RWPE2 (cell line): ENCODE measurements around the gene GPR160.

Experiments
- ATAC-seq: fragments of 200-7000 bp; cut with Tn5 transposase; 3 replicates; pipeline ENCODE4 v1.9.1; 2021; ENCODE audit warnings: low read depth
- DNase-seq: peaks from one replicate; pipeline ENCODE4 v3.0.0-alpha.2; 2020; ENCODE audit warnings: low spot score
- H3K27ac ChIP-seq: fragments of 450-650 bp; 2 replicates; pipeline ENCODE4 v1.5.1; 2017; ENCODE audit warnings: mild to moderate bottlenecking; ENCODE audit not compliant: poor library complexity, severe bottlenecking
- H3K27me3 ChIP-seq: fragments of 250-450 bp; sonication (Bioruptor Pico); 2 replicates; pipeline ENCODE4 v1.5.1; 2021; ENCODE audit warnings: mild to moderate bottlenecking, moderate library complexity; ENCODE audit not compliant: insufficient read depth, poor library complexity, severe bottlenecking
- H3K36me3 ChIP-seq: fragments of 250-450 bp; sonication (Bioruptor Pico); 2 replicates; pipeline ENCODE4 v1.5.1; 2020; ENCODE audit warnings: low read depth, mild to moderate bottlenecking, moderate library complexity
- H3K4me1 ChIP-seq: fragments of 250-450 bp; sonication (Bioruptor Pico); 2 replicates; pipeline ENCODE4 v1.5.1; 2021; ENCODE audit warnings: mild to moderate bottlenecking, moderate library complexity; ENCODE audit not compliant: insufficient read depth, poor library complexity, severe bottlenecking
- H3K4me3 ChIP-seq: fragments of 250-450 bp; sonication (Bioruptor Pico); 2 replicates; pipeline ENCODE4 v1.5.1; 2021; ENCODE audit warnings: mild to moderate bottlenecking, moderate library complexity; ENCODE audit not compliant: severe bottlenecking
- H3K9me3 ChIP-seq: fragments of 250-450 bp; sonication (Bioruptor Pico); 2 replicates; pipeline ENCODE4 v1.5.1; 2021; ENCODE audit warnings: mild to moderate bottlenecking, moderate library complexity; ENCODE audit not compliant: severe bottlenecking
- TF ChIP-seq, protein P1 (sequence below): fragments of 450-650 bp; IDR thresholded peaks from one replicate; pipeline ENCODE4 v1.5.1; 2017; ENCODE audit warnings: mild to moderate bottlenecking, moderate library complexity; ENCODE audit not compliant: poor library complexity, severe bottlenecking

The GPR160 gene

DNA sequence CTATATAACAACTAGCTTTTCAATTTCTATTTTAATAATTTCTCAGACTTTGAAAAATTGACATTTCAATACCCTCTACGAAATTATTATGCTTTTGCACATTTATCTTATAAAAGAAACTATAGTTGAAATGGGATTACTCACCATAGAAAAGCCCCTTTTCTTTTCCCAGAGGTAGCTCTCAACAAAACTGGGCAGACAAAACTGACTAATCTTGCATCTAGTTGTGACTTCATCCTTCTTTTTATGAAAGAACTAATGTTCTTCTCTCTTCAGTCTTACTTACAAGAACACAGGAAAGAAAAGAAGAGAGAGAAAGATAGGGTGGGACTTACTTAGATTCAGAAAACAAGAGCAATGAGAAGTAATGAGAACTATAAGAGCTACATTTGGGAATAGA, 61.0 kb downstream of the GPR160 start:
- TF ChIP-seq, protein P1, sequence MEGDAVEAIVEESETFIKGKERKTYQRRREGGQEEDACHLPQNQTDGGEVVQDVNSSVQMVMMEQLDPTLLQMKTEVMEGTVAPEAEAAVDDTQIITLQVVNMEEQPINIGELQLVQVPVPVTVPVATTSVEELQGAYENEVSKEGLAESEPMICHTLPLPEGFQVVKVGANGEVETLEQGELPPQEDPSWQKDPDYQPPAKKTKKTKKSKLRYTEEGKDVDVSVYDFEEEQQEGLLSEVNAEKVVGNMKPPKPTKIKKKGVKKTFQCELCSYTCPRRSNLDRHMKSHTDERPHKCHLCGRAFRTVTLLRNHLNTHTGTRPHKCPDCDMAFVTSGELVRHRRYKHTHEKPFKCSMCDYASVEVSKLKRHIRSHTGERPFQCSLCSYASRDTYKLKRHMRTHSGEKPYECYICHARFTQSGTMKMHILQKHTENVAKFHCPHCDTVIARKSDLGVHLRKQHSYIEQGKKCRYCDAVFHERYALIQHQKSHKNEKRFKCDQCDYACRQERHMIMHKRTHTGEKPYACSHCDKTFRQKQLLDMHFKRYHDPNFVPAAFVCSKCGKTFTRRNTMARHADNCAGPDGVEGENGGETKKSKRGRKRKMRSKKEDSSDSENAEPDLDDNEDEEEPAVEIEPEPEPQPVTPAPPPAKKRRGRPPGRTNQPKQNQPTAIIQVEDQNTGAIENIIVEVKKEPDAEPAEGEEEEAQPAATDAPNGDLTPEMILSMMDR: no peak
- DNase-seq: no peak
- Histone ChIP-seq H3K36me3 (peaks cover 92% of the 10 kb centered on the region), H3K4me1 (peaks cover 5% of the 10 kb centered on the region), H3K9me3 (no peaks in the 10 kb centered on the region), H3K27me3 (no peaks in the 10 kb centered on the region), H3K4me3 (no peak overlapping the region), H3K27ac (no peak overlapping the region)
- no peak for ATAC-seq

GRCh38 chr3:170100944-170101343, 63.1 kb downstream of the GPR160 start:
- TF ChIP-seq, protein P1: no peak
- Histone ChIP-seq H3K36me3 (peaks cover 85% of the 10 kb centered on the region), H3K27me3 (no peaks in the 10 kb centered on the region), H3K4me3 (no peak overlapping the region), H3K9me3 (no peaks in the 10 kb centered on the region), H3K4me1 (no peaks in the 10 kb centered on the region), H3K27ac (no peak overlapping the region)
- ATAC-seq (no peak), DNase-seq (no peak)

- TF ChIP-seq, protein P1: no peak
- Histone ChIP-seq H3K36me3 (peaks cover 82% of the 10 kb centered on the region), H3K9me3 (no peaks in the 10 kb centered on the region), H3K27ac (no peak overlapping the region), H3K27me3 (no peaks in the 10 kb centered on the region), H3K4me3 (no peak overlapping the region), H3K4me1 (no peaks in the 10 kb centered on the region)
- no peak for DNase-seq
- no peak for ATAC-seq
These were observed 64.6 kb downstream of the GPR160 start for GRCh38 chr3:170102431-170102830.

GRCh38 chr3:170107941-170108340, 70.1 kb downstream of the GPR160 start:
- H3K4me1 ChIP-seq: no peaks in the 10 kb centered on the region
- DNase-seq (no peak), ATAC-seq (no peak)
- peaks cover 2% of the 10 kb centered on the region for H3K9me3 ChIP-seq
- no peaks in the 10 kb centered on the region for H3K27me3 ChIP-seq
- H3K36me3 ChIP-seq: peaks cover 66% of the 10 kb centered on the region
- H3K4me3 ChIP-seq: no peak overlapping the region
- TF ChIP-seq, protein P1: no peak
- no peak overlapping the region for H3K27ac ChIP-seq

DNA sequence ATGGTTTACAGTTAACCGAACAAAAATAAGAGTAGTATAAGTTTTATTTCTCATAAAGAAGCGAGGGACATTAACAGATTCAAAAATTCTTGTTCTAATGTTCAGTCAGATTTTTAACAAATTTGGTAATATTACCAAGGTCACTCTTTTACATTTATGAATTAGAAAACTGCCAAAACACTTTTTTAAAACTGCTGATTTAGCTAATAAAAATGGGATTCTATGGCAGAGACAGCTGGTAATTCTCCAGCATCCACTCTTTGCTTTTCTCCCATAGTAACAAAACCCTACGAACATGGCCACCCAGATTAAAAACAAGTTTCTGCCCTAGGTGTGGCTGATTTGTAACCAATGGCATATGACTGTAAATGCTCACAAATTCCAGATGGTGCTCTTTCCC, 71.2 kb downstream of the GPR160 start:
- Histone ChIP-seq H3K27me3 (no peaks in the 10 kb centered on the region), H3K9me3 (peaks cover 2% of the 10 kb centered on the region), H3K4me1 (no peaks in the 10 kb centered on the region), H3K36me3 (peaks cover 66% of the 10 kb centered on the region), H3K27ac (no peak overlapping the region), H3K4me3 (no peak overlapping the region)
- no peak for DNase-seq
- TF ChIP-seq, protein P1: no peak
- ATAC-seq: no peak
